Measurements from ENCODE around the gene HIRA. TPM values are rescaled to one million over a fixed set of nuclear protein-coding genes. Genes with fewer than 3 reads are reported as not detected.

Gene HIRA
- total and polyA plus RNA-seq, 2 experiments from 2014 or later = 9.4 to 58.3 TPM

DNA sequence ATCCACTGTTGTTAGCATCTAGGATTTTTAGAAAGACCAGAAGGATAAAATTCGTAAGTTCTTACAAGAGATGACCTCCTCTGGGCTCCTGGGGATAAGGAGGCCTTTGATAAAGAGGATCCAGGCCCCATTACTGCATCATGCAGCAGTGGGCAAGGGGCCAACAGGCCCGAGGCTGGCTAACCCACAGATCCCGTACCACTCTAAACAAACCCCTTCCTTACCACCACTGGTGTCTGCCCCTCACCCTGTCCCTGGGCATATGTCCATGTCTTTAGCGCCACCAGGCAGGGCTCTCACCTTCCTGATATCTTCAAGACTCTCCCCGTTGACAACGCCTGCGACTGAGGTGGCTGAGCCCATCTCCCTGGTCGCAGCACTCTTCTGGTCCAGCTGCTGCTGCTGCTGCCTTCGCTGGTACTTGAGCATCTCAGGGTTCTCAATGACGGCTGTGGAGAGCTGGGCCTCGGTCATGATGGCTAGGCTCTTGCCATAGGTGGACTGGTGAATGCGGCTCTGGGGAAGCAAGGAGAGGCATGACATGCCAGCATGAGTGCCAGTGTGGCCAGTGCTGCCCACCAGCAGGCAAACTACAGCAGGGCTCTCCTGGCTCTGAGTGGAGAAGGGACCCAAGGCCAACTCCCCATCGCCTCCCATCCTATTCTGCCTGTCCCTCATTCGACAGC is 46.2 kb downstream of the HIRA start:
- H3K4me2 ChIP-seq = no peak overlapping the region
- Mint-ChIP-seq H3K27ac (no peak overlapping the region), H3K9me3 (no peaks in the 10 kb centered on the region), H3K36me3 (ENCODE audit: low read depth) (peaks cover 83% of the 10 kb centered on the region), H3K4me1 (no peaks in the 10 kb centered on the region), H3K27me3 (ENCODE audit: insufficient read depth, low read depth, poor library complexity) (peaks cover 4% of the 10 kb centered on the region), H3K4me3 (no peak overlapping the region)
- H2AFZ ChIP-seq = no peak overlapping the region
- H3K27me3 ChIP-seq (ENCODE audit: insufficient read depth) = no peaks in the 10 kb centered on the region
- H3K9me2 ChIP-seq (ENCODE audit: insufficient read depth) = no peaks in the 10 kb centered on the region
- H3F3A ChIP-seq (replicated peaks; ENCODE audit: low read depth) = no peaks in the 10 kb centered on the region
- no peaks in the 10 kb centered on the region; the same call in 1 of the 2 replicates for H4K20me1 ChIP-seq (replicated peaks; ENCODE audit: insufficient read depth)
- peaks cover 43% of the 10 kb centered on the region for H3K36me3 ChIP-seq (ENCODE audit: insufficient read depth)
- H3K27ac ChIP-seq (ENCODE audit: low read depth) = no peak overlapping the region
- no peak for ATAC-seq
- TF ChIP-seq ZNF114 (CRISPR knock-in tag; IDR thresholded peaks at IDR 0.05) = no peak
- no peak overlapping the region for H3K4me3 ChIP-seq
- no peaks in the 10 kb centered on the region for H3K4me1 ChIP-seq (ENCODE audit: insufficient read depth)
- DNase-seq (ENCODE audit: low spot score) = no peak
- no peaks in the 10 kb centered on the region for H3K79me2 ChIP-seq (replicated peaks; ENCODE audit: insufficient read depth)

- Mint-ChIP-seq H3K27me3 (ENCODE audit: insufficient read depth, low read depth, poor library complexity) (peaks cover 4% of the 10 kb centered on the region), H3K36me3 (ENCODE audit: low read depth) (peaks cover 64% of the 10 kb centered on the region), H3K4me3 (no peak overlapping the region), H3K27ac (no peak overlapping the region), H3K9me3 (no peaks in the 10 kb centered on the region), H3K4me1 (no peaks in the 10 kb centered on the region)
- H2AFZ ChIP-seq = no peak overlapping the region
- peaks cover 32% of the 10 kb centered on the region for H3K36me3 ChIP-seq (ENCODE audit: insufficient read depth)
- no peaks in the 10 kb centered on the region for H3K27me3 ChIP-seq (ENCODE audit: insufficient read depth)
- no peaks in the 10 kb centered on the region for H3K79me2 ChIP-seq (replicated peaks; ENCODE audit: insufficient read depth)
- no peaks in the 10 kb centered on the region for H3F3A ChIP-seq (replicated peaks; ENCODE audit: low read depth)
- H3K9me2 ChIP-seq (ENCODE audit: insufficient read depth) = no peaks in the 10 kb centered on the region
- ATAC-seq (no peak), DNase-seq (ENCODE audit: low spot score) (no peak)
- peaks cover 4% of the 10 kb centered on the region; the same call in 1 of the 2 replicates for H4K20me1 ChIP-seq (replicated peaks; ENCODE audit: insufficient read depth)
- H3K4me3 ChIP-seq = no peak overlapping the region
- H3K27ac ChIP-seq (ENCODE audit: low read depth) = no peak overlapping the region
- no peak overlapping the region for H3K4me2 ChIP-seq
- H3K4me1 ChIP-seq (ENCODE audit: insufficient read depth) = no peaks in the 10 kb centered on the region
- TF ChIP-seq, protein P1, sequence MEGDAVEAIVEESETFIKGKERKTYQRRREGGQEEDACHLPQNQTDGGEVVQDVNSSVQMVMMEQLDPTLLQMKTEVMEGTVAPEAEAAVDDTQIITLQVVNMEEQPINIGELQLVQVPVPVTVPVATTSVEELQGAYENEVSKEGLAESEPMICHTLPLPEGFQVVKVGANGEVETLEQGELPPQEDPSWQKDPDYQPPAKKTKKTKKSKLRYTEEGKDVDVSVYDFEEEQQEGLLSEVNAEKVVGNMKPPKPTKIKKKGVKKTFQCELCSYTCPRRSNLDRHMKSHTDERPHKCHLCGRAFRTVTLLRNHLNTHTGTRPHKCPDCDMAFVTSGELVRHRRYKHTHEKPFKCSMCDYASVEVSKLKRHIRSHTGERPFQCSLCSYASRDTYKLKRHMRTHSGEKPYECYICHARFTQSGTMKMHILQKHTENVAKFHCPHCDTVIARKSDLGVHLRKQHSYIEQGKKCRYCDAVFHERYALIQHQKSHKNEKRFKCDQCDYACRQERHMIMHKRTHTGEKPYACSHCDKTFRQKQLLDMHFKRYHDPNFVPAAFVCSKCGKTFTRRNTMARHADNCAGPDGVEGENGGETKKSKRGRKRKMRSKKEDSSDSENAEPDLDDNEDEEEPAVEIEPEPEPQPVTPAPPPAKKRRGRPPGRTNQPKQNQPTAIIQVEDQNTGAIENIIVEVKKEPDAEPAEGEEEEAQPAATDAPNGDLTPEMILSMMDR (conservative IDR thresholded peaks at IDR 0.05; ENCODE audit: low read depth in 2 of 2) = no peak
- TF ChIP-seq EZH2 (IDR thresholded peaks at IDR 0.05; ENCODE audit: low read depth, unreplicated experiment) (no peak), POLR2AphosphoS5 (IDR thresholded peaks at IDR 0.05; ENCODE audit: low read depth) (no peak), ZNF331 (CRISPR knock-in tag; IDR thresholded peaks at IDR 0.05; ENCODE audit: low read depth) (no peak), ZNF114 (CRISPR knock-in tag; IDR thresholded peaks at IDR 0.05) (no peak), NANOG (IDR thresholded peaks at IDR 0.05; ENCODE audit: borderline replicate concordance) (no peak), EZH2phosphoT487 (IDR thresholded peaks at IDR 0.05; ENCODE audit: unreplicated experiment) (no peak), REST (IDR thresholded peaks at IDR 0.05; ENCODE audit: unreplicated experiment) (no peak), ETS1 (IDR thresholded peaks at IDR 0.05) (no peak), STAT1 (IDR thresholded peaks at IDR 0.05; ENCODE audit: unreplicated experiment) (no peak), JUNB (IDR thresholded peaks at IDR 0.05; ENCODE audit: unreplicated experiment) (no peak), CREB1 (CRISPR knock-in tag; IDR thresholded peaks at IDR 0.05; ENCODE audit: low read depth) (no peak)
These were observed 48.2 kb downstream of the HIRA start for GRCh38 chr22:19383292-19383691.
